ENCODE results near the gene NEK4.

GRCh38 chr3:52679199-52679538 lies 91.6 kb downstream of the NEK4 start:
- TF ChIP-seq ZNF274 (IDR thresholded peaks at IDR 0.05; ENCODE audit: low read depth, low read length) (no peak), YY1 (IDR thresholded peaks at IDR 0.05; ENCODE audit: insufficient read depth, insufficient read length) (no peak), SUZ12 (IDR thresholded peaks at IDR 0.05; ENCODE audit: extremely low read depth, insufficient read depth, insufficient read length) (no peak)
